DMS 273 (cell line): ENCODE results near the gene DBN1.
"Not testable (repeated sequence)": the region's sequence is repeated elsewhere in the genome, so short reads cannot be mapped to it uniquely, and the experiment has no call there.

Experiments used
- DNase-seq: peaks from one replicate; lab custom pipeline; 2025; ENCODE audit not compliant: unreplicated experiment; lab: John Stamatoyannopoulos, UW

The DBN1 gene

DNA sequence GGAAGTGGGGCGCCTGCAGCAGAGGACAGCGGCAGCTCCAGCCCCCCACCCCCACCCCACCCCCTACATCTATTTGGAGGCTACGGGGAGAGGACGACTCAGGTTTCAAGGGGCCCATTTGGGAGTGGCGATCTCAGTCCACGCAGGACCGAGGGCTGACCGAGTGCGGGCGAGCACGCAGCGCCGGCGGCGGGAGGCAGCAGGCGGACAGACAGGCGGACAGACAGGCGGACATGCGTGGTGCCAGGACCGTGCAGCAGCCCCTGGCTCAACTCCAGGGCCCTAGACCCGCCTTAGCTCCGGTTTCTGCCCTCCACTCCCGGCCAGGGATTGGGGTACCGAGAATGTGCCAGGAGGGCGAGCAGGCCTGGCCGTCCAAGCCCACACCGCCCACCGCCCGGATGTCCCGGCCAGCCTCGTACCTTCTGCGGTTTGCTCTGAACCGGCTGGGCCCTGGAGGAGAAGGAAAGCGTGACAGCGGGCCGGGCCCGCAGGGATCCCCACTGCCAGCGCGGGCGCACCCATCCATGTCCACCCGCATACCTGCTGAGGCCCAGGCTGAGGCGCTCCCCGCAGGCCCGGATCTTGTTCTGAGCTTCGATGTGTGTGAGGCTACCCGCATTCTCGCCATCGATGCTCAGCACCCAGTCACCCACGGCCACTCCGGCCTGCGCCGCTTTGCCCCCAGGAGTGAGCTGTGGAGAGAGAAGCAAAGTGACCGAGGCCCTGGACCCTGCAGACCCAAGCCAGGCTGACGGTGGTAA is 18.7 kb upstream of the DBN1 start:
- no peak for DNase-seq

- DNase-seq = peak; percentile 51
Measured at GRCh38 chr5:177491429-177491945, 18.1 kb upstream of the DBN1 start.

GRCh38 chr5:177490992-177491391 is 17.6 kb upstream of the DBN1 start:
- DNase-seq = no peak

- DNase-seq = no peak
Measured at GRCh38 chr5:177490311-177490991, 17.0 kb upstream of the DBN1 start.

GRCh38 chr5:177489119-177489716 is 15.8 kb upstream of the DBN1 start:
- no peak for DNase-seq

DNA sequence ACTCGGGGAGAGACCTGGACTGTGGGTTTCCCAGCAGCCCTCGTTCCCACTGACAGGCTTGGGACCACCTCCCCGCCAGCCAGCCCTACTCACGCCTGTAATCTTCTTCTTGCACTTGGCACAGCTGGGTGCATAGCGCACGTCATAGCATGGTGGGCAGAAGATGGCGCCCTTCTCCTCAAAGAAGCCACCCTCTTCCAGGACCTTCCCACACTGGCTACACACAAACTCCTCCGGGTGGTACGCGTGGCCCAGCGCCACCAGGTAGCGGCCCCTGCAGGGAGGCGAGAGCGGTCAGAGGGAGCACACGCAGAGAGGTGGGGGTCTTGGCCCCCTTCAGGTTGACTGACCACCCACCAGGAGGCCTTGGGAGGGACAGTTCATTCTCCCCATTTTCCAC is 14.5 kb upstream of the DBN1 start:
- no peak for DNase-seq

- DNase-seq = no peak
Measured at GRCh38 chr5:177487144-177487543, 13.7 kb upstream of the DBN1 start.

- DNase-seq = no peak
Measured at GRCh38 chr5:177486256-177486655, 12.8 kb upstream of the DBN1 start.

DNA sequence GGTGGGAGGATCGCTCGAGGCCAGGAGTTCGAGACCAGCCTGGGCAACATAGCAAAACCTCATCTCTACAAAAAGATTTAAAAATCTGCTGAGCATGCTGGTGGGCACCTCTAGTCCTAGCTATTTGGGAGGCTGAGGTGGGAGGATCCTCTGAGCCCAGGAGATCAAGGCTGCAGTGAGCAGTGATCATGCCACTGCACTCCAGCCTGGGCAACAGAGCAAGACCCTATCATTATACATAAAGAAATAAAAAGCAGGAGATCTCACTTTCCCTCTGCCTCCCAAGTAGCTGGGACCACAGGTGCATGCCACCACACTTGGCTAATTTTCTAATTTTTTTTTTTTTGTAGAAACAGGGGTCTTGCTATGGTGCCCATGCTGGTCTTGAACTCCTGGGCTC is 12.3 kb upstream of the DBN1 start:
- not testable (repeated sequence) for DNase-seq

DNA sequence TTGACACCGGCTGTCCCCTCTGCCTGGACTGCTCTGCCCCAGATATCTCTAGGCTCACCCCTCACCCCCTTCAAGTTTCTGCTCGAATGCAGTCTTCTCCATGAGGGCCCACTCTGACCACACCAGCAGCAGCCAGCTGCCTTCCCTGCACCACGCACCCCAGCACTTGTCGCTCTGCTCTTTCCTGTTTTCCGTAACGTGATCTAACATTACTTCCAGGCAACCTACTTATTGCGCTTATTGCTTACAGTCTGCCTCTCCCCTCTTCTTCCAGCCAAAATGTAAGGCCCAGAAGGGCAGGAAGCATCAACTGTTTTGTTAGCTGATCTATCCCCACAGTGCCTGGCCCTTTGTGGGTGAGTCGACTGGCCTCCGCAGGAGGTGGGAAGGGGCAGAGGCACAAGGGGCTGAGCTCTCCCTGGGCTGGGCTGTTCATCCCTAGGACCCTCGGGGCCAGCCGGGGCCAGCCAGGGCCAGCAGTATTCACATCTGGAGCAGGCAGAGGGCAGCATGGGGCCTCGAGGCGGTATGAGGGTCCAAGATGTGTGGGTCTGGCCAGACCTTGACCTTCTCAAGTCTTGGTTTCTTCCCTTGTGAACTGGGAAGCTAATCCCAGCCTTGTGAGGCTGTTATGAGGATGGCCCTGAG is 11.6 kb upstream of the DBN1 start:
- DNase-seq = peak; percentile 60

DNA sequence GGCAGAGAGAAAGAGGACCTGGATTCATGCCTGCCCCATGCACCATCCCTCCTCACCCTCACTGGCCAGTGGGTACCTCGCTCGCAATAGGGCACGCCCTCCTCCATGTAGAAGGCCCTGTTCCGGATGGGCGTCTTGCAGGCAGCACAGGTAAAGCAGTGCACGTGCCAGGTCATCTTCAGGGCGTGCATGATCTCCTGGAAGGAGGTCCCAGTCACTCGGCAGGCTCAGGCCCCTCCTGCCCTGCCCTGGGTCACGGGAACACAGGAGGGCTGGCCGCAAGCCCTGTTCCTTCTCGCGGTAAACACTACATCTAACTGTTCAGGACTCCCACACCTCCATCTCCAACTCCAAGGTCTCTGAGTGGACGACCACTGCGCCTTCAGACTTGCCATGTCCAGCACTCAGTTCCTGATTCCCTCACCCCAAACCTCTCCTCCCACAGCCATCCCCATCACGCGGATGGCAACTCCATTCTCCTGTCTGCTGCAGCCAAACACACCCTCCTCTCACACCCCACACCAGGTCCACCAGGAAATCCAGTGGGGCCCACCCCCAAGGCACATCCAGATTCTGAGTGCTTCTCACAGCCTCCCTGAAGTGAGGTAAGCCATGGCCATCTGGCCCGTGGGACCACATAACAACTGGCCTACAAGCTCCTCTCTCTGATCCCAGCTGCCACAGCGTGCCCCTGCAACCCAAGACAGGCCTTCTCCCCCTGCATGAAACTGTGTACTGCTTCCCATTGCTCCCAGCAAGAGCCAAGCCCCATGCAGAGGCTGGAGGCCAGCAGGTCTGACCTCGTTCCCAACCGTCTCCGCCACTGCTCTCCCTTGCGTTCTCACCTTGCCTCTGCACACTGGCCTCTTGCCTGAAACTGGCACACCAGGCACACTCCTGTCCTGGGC is 10.8 kb upstream of the DBN1 start:
- peak; percentile 92 for DNase-seq

GRCh38 chr5:177483042-177483441 is 9.6 kb upstream of the DBN1 start:
- no peak for DNase-seq

DNA sequence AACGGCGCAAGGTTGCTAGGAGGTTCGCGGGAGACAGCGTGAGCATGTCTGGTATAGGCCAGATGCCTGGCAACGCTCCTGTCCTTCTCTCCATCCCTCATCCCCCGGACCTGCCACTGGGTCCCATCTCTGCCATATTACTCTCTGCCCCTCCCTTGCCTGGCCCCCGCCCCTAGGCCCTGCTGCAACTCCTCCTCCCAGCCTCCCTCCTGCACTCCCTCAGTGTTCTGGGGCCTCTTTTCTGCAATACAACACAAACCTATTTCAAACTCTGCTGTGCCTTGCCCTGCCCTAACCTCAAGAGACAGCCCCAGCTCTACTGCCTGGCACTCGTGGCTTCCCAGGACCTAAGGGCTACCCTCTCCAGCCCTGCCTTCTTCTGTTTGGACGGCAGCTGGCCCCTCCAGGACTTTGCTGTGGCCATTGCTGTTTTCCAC is 8.9 kb upstream of the DBN1 start:
- DNase-seq = no peak

DNA sequence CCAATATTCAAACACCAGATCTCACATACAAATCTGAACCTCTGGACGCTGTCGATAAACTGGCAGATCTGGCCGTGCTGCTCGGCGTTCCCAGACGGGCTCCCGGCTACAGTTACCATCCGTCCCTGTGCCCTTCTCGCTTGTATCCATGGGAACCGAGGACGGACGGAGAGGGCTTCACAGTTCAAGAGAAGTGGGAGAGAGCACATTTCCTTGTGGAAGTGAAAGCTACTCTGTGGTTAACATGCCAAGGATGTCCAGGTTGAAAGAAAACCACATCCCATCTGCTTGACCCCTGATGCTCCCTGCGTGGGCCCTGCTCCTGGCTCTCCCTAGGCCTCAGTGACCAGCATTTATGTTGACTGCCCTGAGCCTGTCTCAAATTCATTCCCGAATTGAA is 6.3 kb upstream of the DBN1 start:
- peak; percentile 52 for DNase-seq

DNA sequence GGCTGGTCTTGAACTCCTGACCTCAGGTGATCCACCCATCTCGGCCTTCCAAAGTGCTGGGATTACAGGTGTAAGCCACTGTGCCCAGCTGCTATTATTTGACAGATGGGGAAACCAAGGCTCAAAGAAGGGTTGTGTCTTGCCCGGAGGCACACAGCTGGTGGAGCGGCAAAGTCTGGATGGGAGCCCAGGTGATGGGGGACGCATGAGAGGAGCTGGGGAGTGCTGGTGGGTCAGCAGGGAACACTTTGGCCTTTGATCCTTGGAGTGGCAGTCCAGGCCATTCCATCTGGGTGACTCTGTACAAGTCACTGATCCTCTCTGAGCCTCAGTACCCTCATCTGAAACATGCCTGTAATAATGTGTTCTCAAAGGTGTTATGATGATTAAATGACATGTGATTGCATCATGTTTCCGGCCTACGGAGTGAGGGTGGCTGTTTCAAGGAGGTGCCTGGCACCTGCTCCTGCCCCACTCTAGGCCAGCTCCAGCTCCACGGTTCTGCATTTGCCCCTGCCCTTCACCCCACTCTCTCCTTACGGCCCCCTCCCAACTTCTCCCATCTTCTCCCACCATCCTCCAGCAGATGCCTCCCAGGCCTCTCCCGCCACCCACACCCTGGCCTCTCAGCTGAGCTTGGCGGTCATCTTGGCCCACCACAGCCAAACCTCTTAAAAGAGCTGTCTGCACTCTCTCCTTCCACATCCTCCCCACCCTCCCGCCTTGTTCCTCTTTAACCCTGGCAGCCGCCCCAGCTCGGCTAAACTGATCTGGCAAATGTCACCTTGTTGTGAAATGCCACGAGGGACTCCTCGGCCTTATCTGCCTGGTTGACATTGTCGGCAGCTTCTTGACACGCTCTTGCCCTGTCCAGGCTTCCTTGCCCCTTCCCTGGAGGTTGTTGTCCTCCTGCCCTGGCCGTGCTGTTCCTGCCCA is 5.5 kb upstream of the DBN1 start:
- DNase-seq = peak; percentile 68

GRCh38 chr5:177477701-177478477 is 4.5 kb upstream of the DBN1 start:
- DNase-seq = no peak

- no peak for DNase-seq
Measured at GRCh38 chr5:177476531-177477233, 3.2 kb upstream of the DBN1 start.
